ENCODE results near the gene ARMCX4. TPM values are rescaled to one million over a fixed set of nuclear protein-coding genes. Genes with fewer than 3 reads are reported as not detected.

Gene ARMCX4
- total RNA-seq, result 2.2 and 3.3 TPM in 2 replicates

GRCh38 chrX:101485212-101485949 lies at the start of gene ARMCX4:
Gene ARMCX4, plus strand, starts transcription at chrX:101485456. Its CDS starts 3,134 bp downstream, at chrX:101488590.

Other genes starting within 250 kb of the ARMCX4 start
- gene TAF7L, start 194.1 kb upstream of the ARMCX4 start, total RNA-seq, result 0.22 and 1.1 TPM in 2 replicates
- gene TIMM8A, start 136.7 kb upstream of the ARMCX4 start, total RNA-seq, result 2.8 and 6.3 TPM in 2 replicates
- not detected in 2 replicates for gene BTK, start 99.3 kb upstream of the ARMCX4 start, total RNA-seq
- gene RPL36A, start 94.4 kb upstream of the ARMCX4 start, total RNA-seq, result 295 and 656 TPM in 2 replicates
- gene GLA, start 77.5 kb upstream of the ARMCX4 start, total RNA-seq, result 38.7 and 55.1 TPM in 2 replicates
- gene HNRNPH2, start 77.2 kb upstream of the ARMCX4 start, total RNA-seq, result 50.5 and 58.6 TPM in 2 replicates
- 27.6 and 36.3 TPM in 2 replicates for gene ARMCX1, start 65.1 kb downstream of the ARMCX4 start, total RNA-seq
- gene ARMCX6, start 132.5 kb downstream of the ARMCX4 start, total RNA-seq, result 24.9 and 31.8 TPM in 2 replicates
- gene ARMCX3, start 137.7 kb downstream of the ARMCX4 start, total RNA-seq, result 36.9 and 85.8 TPM in 2 replicates
- gene ARMCX2, start 174.4 kb downstream of the ARMCX4 start, total RNA-seq, result 48.1 and 68.6 TPM in 2 replicates